ENCODE results near the gene SNX8. TPM values are rescaled to one million over a fixed set of nuclear protein-coding genes. Genes with fewer than 3 reads are reported as not detected.
A peak's percentile ranks its signal among the peaks of the same experiment; 100 is the strongest.

Gene SNX8
- total and polyA plus RNA-seq, 2 of the 13 experiments (the other 11 are each of a cell fraction or from before 2014, with no cell fraction given) = 20.6 to 45.2 TPM

DNA sequence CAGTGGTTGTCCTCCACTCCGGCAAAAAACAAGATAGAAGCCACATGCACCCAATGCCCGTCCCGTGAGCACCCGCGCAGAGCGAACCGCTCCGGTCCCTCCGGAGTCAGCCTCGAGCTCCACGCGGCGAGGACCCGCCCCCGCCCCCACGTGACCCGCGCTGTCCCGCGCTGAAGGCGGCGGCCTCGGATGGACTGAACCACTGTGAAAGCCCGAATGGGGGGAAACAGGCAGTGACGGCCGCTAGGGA lies 39.6 kb upstream of the SNX8 start (continued):
- TF ChIP-seq KAT2B (IDR thresholded peaks at IDR 0.05; ENCODE audit: borderline replicate concordance, low read depth, low read length) = no peak
- TF ChIP-seq, protein P1, sequence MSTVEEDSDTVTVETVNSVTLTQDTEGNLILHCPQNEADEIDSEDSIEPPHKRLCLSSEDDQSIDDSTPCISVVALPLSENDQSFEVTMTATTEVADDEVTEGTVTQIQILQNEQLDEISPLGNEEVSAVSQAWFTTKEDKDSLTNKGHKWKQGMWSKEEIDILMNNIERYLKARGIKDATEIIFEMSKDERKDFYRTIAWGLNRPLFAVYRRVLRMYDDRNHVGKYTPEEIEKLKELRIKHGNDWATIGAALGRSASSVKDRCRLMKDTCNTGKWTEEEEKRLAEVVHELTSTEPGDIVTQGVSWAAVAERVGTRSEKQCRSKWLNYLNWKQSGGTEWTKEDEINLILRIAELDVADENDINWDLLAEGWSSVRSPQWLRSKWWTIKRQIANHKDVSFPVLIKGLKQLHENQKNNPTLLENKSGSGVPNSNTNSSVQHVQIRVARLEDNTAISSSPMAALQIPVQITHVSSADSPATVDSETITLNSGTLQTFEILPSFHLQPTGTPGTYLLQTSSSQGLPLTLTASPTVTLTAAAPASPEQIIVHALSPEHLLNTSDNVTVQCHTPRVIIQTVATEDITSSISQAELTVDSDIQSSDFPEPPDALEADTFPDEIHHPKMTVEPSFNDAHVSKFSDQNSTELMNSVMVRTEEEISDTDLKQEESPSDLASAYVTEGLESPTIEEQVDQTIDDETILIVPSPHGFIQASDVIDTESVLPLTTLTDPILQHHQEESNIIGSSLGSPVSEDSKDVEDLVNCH (CRISPR knock-in tag; IDR thresholded peaks at IDR 0.05) = no peak
- peak; percentile 66 for TF ChIP-seq BRD4 (CRISPR knock-in tag; IDR thresholded peaks at IDR 0.05)
- peak; percentile 74 for TF ChIP-seq RXRA (CRISPR knock-in tag; IDR thresholded peaks at IDR 0.05)
- TF ChIP-seq SP2 (CRISPR knock-in tag; IDR thresholded peaks at IDR 0.05) = no peak
- peak; percentile 91 for TF ChIP-seq ZNF792 (CRISPR knock-in tag; IDR thresholded peaks at IDR 0.05)
- TF ChIP-seq ZNF7 (CRISPR knock-in tag; IDR thresholded peaks at IDR 0.05) = no peak
- TF ChIP-seq SMARCC2 (IDR thresholded peaks at IDR 0.05) = no peak
- peak; percentile 92 for TF ChIP-seq SATB2 (CRISPR knock-in tag; IDR thresholded peaks at IDR 0.05)
- TF ChIP-seq IRF2 (CRISPR knock-in tag; IDR thresholded peaks at IDR 0.05) = peak; percentile 45; the same call in 1 of the 2 replicates
- TF ChIP-seq ZNF619 (CRISPR knock-in tag; IDR thresholded peaks at IDR 0.05) = peak; percentile 91
- peak; percentile 61; the same call in 1 of the 2 replicates for TF ChIP-seq ZNF256 (CRISPR knock-in tag; conservative IDR thresholded peaks at IDR 0.05)
- no peak for TF ChIP-seq ZNF44 (CRISPR knock-in tag; IDR thresholded peaks at IDR 0.05)
- TF ChIP-seq, protein P2, sequence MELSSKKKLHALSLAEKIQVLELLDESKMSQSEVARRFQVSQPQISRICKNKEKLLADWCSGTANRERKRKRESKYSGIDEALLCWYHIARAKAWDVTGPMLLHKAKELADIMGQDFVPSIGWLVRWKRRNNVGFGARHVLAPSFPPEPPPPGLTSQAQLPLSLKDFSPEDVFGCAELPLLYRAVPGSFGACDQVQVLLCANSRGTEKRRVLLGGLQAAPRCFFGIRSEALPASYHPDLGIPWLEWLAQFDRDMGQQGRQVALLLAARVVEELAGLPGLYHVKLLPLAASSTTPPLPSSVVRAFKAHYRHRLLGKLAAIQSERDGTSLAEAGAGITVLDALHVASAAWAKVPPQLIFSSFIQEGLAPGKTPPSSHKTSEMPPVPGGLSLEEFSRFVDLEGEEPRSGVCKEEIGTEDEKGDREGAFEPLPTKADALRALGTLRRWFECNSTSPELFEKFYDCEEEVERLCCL (CRISPR knock-in tag; IDR thresholded peaks at IDR 0.05; ENCODE audit: borderline replicate concordance) = peak; percentile 90
- TF ChIP-seq ZNF850 (CRISPR knock-in tag; conservative IDR thresholded peaks at IDR 0.05) = no peak
- peak; percentile 68; the same call in 1 of the 2 replicates for TF ChIP-seq KDM5B (CRISPR knock-in tag; IDR thresholded peaks at IDR 0.05; ENCODE audit: borderline replicate concordance)
- TF ChIP-seq, protein P3, sequence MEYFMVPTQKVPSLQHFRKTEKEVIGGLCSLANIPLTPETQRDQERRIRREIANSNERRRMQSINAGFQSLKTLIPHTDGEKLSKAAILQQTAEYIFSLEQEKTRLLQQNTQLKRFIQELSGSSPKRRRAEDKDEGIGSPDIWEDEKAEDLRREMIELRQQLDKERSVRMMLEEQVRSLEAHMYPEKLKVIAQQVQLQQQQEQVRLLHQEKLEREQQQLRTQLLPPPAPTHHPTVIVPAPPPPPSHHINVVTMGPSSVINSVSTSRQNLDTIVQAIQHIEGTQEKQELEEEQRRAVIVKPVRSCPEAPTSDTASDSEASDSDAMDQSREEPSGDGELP (IDR thresholded peaks at IDR 0.05; ENCODE audit: borderline replicate concordance, low read depth) = no peak
- TF ChIP-seq ATF7-NPFF (CRISPR knock-in tag; IDR thresholded peaks at IDR 0.05; ENCODE audit: low read depth) = peak; percentile 93
- TF ChIP-seq, protein P4, sequence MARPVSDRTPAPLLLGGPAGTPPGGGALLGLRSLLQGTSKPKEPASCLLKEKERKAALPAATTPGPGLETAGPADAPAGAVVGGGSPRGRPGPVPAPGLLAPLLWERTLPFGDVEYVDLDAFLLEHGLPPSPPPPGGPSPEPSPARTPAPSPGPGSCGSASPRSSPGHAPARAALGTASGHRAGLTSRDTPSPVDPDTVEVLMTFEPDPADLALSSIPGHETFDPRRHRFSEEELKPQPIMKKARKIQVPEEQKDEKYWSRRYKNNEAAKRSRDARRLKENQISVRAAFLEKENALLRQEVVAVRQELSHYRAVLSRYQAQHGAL (CRISPR knock-in tag; IDR thresholded peaks at IDR 0.05; ENCODE audit: not compliant biosample characterization) = no peak
- TF ChIP-seq ZNF468 (CRISPR knock-in tag; IDR thresholded peaks at IDR 0.05) = peak; percentile 75; the same call in 1 of the 2 replicates
- TF ChIP-seq, protein P5, sequence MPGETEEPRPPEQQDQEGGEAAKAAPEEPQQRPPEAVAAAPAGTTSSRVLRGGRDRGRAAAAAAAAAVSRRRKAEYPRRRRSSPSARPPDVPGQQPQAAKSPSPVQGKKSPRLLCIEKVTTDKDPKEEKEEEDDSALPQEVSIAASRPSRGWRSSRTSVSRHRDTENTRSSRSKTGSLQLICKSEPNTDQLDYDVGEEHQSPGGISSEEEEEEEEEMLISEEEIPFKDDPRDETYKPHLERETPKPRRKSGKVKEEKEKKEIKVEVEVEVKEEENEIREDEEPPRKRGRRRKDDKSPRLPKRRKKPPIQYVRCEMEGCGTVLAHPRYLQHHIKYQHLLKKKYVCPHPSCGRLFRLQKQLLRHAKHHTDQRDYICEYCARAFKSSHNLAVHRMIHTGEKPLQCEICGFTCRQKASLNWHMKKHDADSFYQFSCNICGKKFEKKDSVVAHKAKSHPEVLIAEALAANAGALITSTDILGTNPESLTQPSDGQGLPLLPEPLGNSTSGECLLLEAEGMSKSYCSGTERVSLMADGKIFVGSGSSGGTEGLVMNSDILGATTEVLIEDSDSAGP (CRISPR knock-in tag; IDR thresholded peaks at IDR 0.05; ENCODE audit: borderline replicate concordance) = peak; percentile 67; the same call in 1 of the 2 replicates
- TF ChIP-seq, protein P6, sequence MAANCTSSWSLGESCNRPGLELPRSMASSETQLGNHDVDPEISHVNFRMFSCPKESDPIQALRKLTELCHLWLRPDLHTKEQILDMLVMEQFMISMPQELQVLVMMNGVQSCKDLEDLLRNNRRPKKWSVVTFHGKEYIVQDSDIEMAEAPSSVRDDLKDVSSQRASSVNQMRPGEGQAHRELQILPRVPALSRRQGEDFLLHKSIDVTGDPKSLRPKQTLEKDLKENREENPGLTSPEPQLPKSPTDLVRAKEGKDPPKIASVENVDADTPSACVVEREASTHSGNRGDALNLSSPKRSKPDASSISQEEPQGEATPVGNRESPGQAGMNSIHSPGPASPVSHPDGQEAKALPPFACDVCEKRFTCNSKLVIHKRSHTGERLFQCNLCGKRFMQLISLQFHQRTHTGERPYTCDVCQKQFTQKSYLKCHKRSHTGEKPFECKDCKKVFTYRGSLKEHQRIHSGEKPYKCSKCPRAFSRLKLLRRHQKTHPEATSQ (CRISPR knock-in tag; IDR thresholded peaks at IDR 0.05; ENCODE audit: borderline replicate concordance) = 0 out of 2 replicates have a peak, but pooled peaks have one; percentile 71
- peak; percentile 79 to 98 for TF ChIP-seq POLR2A (IDR thresholded peaks at IDR 0.05; ENCODE audit: insufficient read depth in 1 of 2, low read depth in 2 of 2, low read length in 2 of 2)
- no peak for TF ChIP-seq PRMT3 (CRISPR knock-in tag; IDR thresholded peaks at IDR 0.05; ENCODE audit: borderline replicate concordance, low read depth)

Data from HepG2 (cell line).